Activated CD8-positive, alpha-beta T cell treated with anti-CD3 and anti-CD28 coated beads, Interleukin-2, amount 10 ng/mL, durations not matched to agents 7 days and 5 days (primary cell): ENCODE measurements around the gene OR5M8. TPM values are rescaled to one million over a fixed set of nuclear protein-coding genes. Genes with fewer than 3 reads are reported as not detected.

ENCODE experiments used
- total RNA-seq, 2 experiments: library from RNA; stranded (reverse); gene quantifications; one replicate each; pipeline ENCODE4 v1.2.3, GENCODE V29; 2021

OR5M8 gene
- total RNA-seq, 2 experiments from 2014 or later: not detected

Other genes with a start within 250 kb of the OR5M8 start
- gene OR5T3, start 239.1 kb downstream of the OR5M8 start, total RNA-seq: not detected
- not detected for gene OR5T1, start 217.2 kb downstream of the OR5M8 start, total RNA-seq
- not detected for gene OR8H1, start 199.1 kb downstream of the OR5M8 start, total RNA-seq
- gene OR8K3, start 176.2 kb downstream of the OR5M8 start, total RNA-seq: not detected
- gene OR8K1, start 145.3 kb downstream of the OR5M8 start, total RNA-seq: not detected
- gene OR8J1, start 137.1 kb downstream of the OR5M8 start, total RNA-seq: not detected
- not detected for gene OR8U1, start 115.7 kb downstream of the OR5M8 start, total RNA-seq
- gene OR5AL1, start 78.7 kb downstream of the OR5M8 start, total RNA-seq: not detected
- not detected for gene OR5M3, start 18.0 kb downstream of the OR5M8 start, total RNA-seq
- gene OR5M11, start 51.9 kb upstream of the OR5M8 start, total RNA-seq: not detected
- gene OR5M10, start 86.4 kb upstream of the OR5M8 start, total RNA-seq: not detected
- gene OR5M1, start 123.5 kb upstream of the OR5M8 start, total RNA-seq: not detected
- not detected for gene OR5AP2, start 151.1 kb upstream of the OR5M8 start, total RNA-seq
- gene OR5AR1, start 172.3 kb upstream of the OR5M8 start, total RNA-seq: not detected
- gene OR9G1, start 207.7 kb upstream of the OR5M8 start, total RNA-seq: not detected